ENCODE results near the gene PAPOLA. TPM values are rescaled to one million over a fixed set of nuclear protein-coding genes. Genes with fewer than 3 reads are reported as not detected.
A peak's percentile ranks its signal among the peaks of the same experiment; 100 is the strongest.

PAPOLA gene
- polyA plus RNA-seq, 4 donors: 58.1 to 182 (median 74.1) TPM

GRCh38 chr14:96594961-96595360 is 92.8 kb downstream of the PAPOLA start:
- DNase-seq: peak in 1 of 2 donors; percentile 27

GRCh38 chr14:96597680-96598079 is 95.5 kb downstream of the PAPOLA start:
- Histone ChIP-seq H3K36me3 (ENCODE audit: control insufficient read depth in 3 of 3, insufficient read depth in 2 of 3, low read depth in 1 of 3, low read length in 3 of 3) (no peaks in the 10 kb centered on the region), H3K27me3 (ENCODE audit: control insufficient read depth in 3 of 3, insufficient read depth in 3 of 3, low read length in 3 of 3) (peaks cover 0 to 10% (median 7%) of the 10 kb centered on the region in 3 donors), H3K4me3 (ENCODE audit: low read depth in 1 of 3, low read length in 3 of 3) (no peak overlapping the region), H3K27ac (ENCODE audit: low read depth in 1 of 3, low read length in 2 of 3) (no peak overlapping the region), H3K4me1 (ENCODE audit: control insufficient read depth in 3 of 3, insufficient read depth in 2 of 3, low read depth in 1 of 3, low read length in 2 of 3) (peaks cover 0 to 16% (median 3%) of the 10 kb centered on the region in 3 donors), H3K9me3 (ENCODE audit: control insufficient read depth in 2 of 2, insufficient read depth in 1 of 2, low read depth in 1 of 2, low read length in 1 of 2) (no peaks in the 10 kb centered on the region)
- FAIRE-seq (no peak), DNase-seq (no peak)
- 88 to 97% (median 93%) methylated on average over 5 of the region's 5 CpGs for WGBS, 3 donors

More at GRCh38 chr14:96594961-96595360, 92.8 kb downstream of the PAPOLA start:
- 20 to 53% (median 49%) methylated on average over 6 of the region's 6 CpGs for WGBS, 3 donors
- H3K9me3 ChIP-seq (ENCODE audit: control insufficient read depth in 2 of 2, insufficient read depth in 1 of 2, low read depth in 1 of 2, low read length in 1 of 2): no peaks in the 10 kb centered on the region
- no peak for FAIRE-seq
- no peak overlapping the region for H3K4me3 ChIP-seq (ENCODE audit: low read depth in 1 of 3, low read length in 3 of 3)
- H3K27ac ChIP-seq (ENCODE audit: low read depth in 1 of 3, low read length in 2 of 3): no peak overlapping the region
- H3K27me3 ChIP-seq (ENCODE audit: control insufficient read depth in 3 of 3, insufficient read depth in 3 of 3, low read length in 3 of 3): peaks cover 0 to 11% (median 8%) of the 10 kb centered on the region in 3 donors
- H3K4me1 ChIP-seq (ENCODE audit: control insufficient read depth in 3 of 3, insufficient read depth in 2 of 3, low read depth in 1 of 3, low read length in 2 of 3): peaks cover 0 to 18% (median 4%) of the 10 kb centered on the region in 3 donors
- no peaks in the 10 kb centered on the region for H3K36me3 ChIP-seq (ENCODE audit: control insufficient read depth in 3 of 3, insufficient read depth in 2 of 3, low read depth in 1 of 3, low read length in 3 of 3)

GRCh38 chr14:96598332-96598928 is 96.2 kb downstream of the PAPOLA start:
- H3K27me3 ChIP-seq (ENCODE audit: control insufficient read depth in 3 of 3, insufficient read depth in 3 of 3, low read length in 3 of 3): peaks cover 0 to 3% (median 3%) of the 10 kb centered on the region in 3 donors
- H3K4me1 ChIP-seq (ENCODE audit: control insufficient read depth in 3 of 3, insufficient read depth in 2 of 3, low read depth in 1 of 3, low read length in 2 of 3): peaks cover 0 to 11% (median 0%) of the 10 kb centered on the region in 3 donors
- FAIRE-seq: no peak
- H3K36me3 ChIP-seq (ENCODE audit: control insufficient read depth in 3 of 3, insufficient read depth in 2 of 3, low read depth in 1 of 3, low read length in 3 of 3): no peaks in the 10 kb centered on the region
- H3K27ac ChIP-seq (ENCODE audit: low read depth in 1 of 3, low read length in 2 of 3): no peak overlapping the region
- H3K9me3 ChIP-seq (ENCODE audit: control insufficient read depth in 2 of 2, insufficient read depth in 1 of 2, low read depth in 1 of 2, low read length in 1 of 2): no peaks in the 10 kb centered on the region
- WGBS, 3 donors: 15 to 40% (median 25%) methylated on average over 13 to 14 of the region's 14 CpGs
- H3K4me3 ChIP-seq (ENCODE audit: low read depth in 1 of 3, low read length in 3 of 3): no peak overlapping the region
- peak; percentile 66 to 69 for DNase-seq

GRCh38 chr14:96599076-96599475 is 96.9 kb downstream of the PAPOLA start:
- DNase-seq (no peak), FAIRE-seq (no peak)
- Histone ChIP-seq H3K36me3 (ENCODE audit: control insufficient read depth in 3 of 3, insufficient read depth in 2 of 3, low read depth in 1 of 3, low read length in 3 of 3) (no peaks in the 10 kb centered on the region), H3K27me3 (ENCODE audit: control insufficient read depth in 3 of 3, insufficient read depth in 3 of 3, low read length in 3 of 3) (no peaks in the 10 kb centered on the region), H3K27ac (ENCODE audit: low read depth in 1 of 3, low read length in 2 of 3) (no peak overlapping the region), H3K9me3 (ENCODE audit: control insufficient read depth in 2 of 2, insufficient read depth in 1 of 2, low read depth in 1 of 2, low read length in 1 of 2) (no peaks in the 10 kb centered on the region), H3K4me1 (ENCODE audit: control insufficient read depth in 3 of 3, insufficient read depth in 2 of 3, low read depth in 1 of 3, low read length in 2 of 3) (peaks cover 0 to 11% (median 0%) of the 10 kb centered on the region in 3 donors), H3K4me3 (ENCODE audit: low read depth in 1 of 3, low read length in 3 of 3) (no peak overlapping the region)
- WGBS, 3 donors: 33 to 73% (median 50%) methylated on average over 10 of the region's 10 CpGs

DNA sequence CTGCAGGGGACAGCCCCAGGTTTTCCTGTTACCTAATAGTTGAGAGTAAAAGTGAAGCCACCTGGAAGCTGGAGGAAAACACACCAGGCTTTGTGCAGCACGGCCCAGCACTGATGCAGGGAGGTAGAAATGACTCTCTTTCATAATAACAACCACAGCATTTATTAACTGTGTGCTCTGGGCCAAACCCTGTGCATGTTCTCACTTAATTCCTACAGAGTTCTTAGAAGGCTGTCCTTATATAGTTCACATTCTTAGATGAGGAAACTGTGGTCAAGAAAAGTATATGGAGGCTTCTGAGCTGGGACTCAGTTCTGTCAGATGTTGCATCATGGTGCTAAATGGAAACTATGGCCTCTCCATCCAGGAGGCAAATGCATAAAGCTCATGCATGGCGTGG is 100.0 kb downstream of the PAPOLA start:
- no peaks in the 10 kb centered on the region for H3K9me3 ChIP-seq (ENCODE audit: control insufficient read depth in 2 of 2, insufficient read depth in 1 of 2, low read depth in 1 of 2, low read length in 1 of 2)
- no peak overlapping the region for H3K4me3 ChIP-seq (ENCODE audit: low read depth in 1 of 3, low read length in 3 of 3)
- no peak for FAIRE-seq
- no peak for DNase-seq
- H3K4me1 ChIP-seq (ENCODE audit: control insufficient read depth in 3 of 3, insufficient read depth in 2 of 3, low read depth in 1 of 3, low read length in 2 of 3): peaks cover 0 to 11% (median 0%) of the 10 kb centered on the region in 3 donors
- 78 to 89% (median 88%) methylated on average over 2 of the region's 2 CpGs for WGBS, 3 donors
- no peaks in the 10 kb centered on the region for H3K36me3 ChIP-seq (ENCODE audit: control insufficient read depth in 3 of 3, insufficient read depth in 2 of 3, low read depth in 1 of 3, low read length in 3 of 3)
- H3K27me3 ChIP-seq (ENCODE audit: control insufficient read depth in 3 of 3, insufficient read depth in 3 of 3, low read length in 3 of 3): no peaks in the 10 kb centered on the region
- no peak overlapping the region for H3K27ac ChIP-seq (ENCODE audit: low read depth in 1 of 3, low read length in 2 of 3)

DNA sequence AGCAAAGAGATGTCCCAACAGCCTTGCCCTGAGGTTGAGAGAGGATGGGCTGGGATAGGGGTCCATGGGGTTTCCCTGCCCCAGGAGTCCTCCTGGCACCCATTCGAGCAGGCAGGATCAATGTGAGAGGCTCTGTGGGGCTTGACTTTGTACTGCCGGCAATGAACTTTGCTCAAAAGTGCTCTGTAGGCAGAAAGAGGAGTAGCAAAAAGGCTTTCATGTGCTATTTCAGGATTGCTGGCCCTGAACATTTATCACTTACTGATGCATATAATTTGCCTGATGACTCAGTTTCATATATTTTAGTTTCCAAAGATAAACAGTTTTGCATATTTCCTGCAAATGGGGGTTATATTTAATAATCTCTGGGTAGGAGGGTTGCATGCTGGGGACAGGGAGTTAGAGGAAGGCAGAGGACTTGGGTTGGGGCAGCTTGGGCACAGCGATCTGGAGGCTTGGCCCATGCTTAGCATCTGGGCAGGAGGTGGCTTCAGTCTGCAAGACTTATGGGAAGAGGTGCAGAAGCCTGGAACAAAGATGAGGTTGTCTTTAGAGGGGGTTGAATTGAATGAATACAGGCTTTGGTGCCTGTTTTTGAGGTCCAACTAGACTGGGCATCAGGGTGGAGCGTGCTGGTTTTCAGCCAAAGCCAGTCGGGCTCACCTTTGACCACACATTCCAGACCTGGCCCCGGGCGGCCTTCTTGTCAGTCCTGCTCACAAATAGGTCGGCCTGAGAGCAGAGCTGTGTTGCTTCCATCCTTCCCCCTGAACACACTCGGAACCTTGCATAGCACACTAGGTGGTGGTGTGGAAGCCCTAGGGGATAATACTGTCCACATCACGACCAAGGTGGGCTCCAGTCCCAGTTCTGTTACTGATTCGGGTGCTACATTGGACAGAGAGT is 101.4 kb downstream of the PAPOLA start:
- H3K9me3 ChIP-seq (ENCODE audit: control insufficient read depth in 2 of 2, insufficient read depth in 1 of 2, low read depth in 1 of 2, low read length in 1 of 2): no peaks in the 10 kb centered on the region
- H3K27ac ChIP-seq (ENCODE audit: low read depth in 1 of 3, low read length in 2 of 3): no peak overlapping the region
- 56 to 68% (median 60%) methylated on average over 11 of the region's 11 CpGs for WGBS, 3 donors
- H3K36me3 ChIP-seq (ENCODE audit: control insufficient read depth in 3 of 3, insufficient read depth in 2 of 3, low read depth in 1 of 3, low read length in 3 of 3): no peaks in the 10 kb centered on the region
- H3K27me3 ChIP-seq (ENCODE audit: control insufficient read depth in 3 of 3, insufficient read depth in 3 of 3, low read length in 3 of 3): no peaks in the 10 kb centered on the region
- FAIRE-seq: no peak
- H3K4me3 ChIP-seq (ENCODE audit: low read depth in 1 of 3, low read length in 3 of 3): no peak overlapping the region
- peaks cover 0 to 7% (median 0%) of the 10 kb centered on the region in 3 donors for H3K4me1 ChIP-seq (ENCODE audit: control insufficient read depth in 3 of 3, insufficient read depth in 2 of 3, low read depth in 1 of 3, low read length in 2 of 3)
- DNase-seq: no peak

DNA sequence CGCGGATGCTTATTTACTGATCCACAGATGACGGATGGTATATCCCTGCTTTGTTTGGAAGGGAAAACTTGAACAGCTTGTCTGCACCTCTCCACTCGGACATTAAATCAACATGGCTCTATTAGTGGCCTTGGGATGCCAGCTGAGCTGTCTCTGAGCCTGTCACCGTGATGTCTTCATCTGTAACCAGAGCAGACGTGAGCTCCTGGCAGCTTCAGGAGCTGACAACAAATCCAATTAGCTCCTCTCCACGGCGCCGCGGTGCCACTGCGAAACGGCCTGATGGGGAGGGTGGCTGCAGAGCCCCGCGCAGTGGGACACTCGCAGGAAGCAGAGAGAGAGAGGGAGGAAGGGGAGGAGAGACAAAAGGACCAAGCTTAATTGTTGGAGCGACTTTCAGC is 112.3 kb downstream of the PAPOLA start:
- DNase-seq (no peak), FAIRE-seq (no peak)
- WGBS, 3 donors: 55 to 71% (median 67%) methylated on average over 16 of the region's 16 CpGs

GRCh38 chr14:96616161-96616721 is 114.1 kb downstream of the PAPOLA start:
- Histone ChIP-seq H3K9me3 (ENCODE audit: control insufficient read depth in 2 of 2, insufficient read depth in 1 of 2, low read depth in 1 of 2, low read length in 1 of 2) (no peaks in the 10 kb centered on the region), H3K36me3 (ENCODE audit: control insufficient read depth in 3 of 3, insufficient read depth in 2 of 3, low read depth in 1 of 3, low read length in 3 of 3) (no peaks in the 10 kb centered on the region), H3K27me3 (ENCODE audit: control insufficient read depth in 3 of 3, insufficient read depth in 3 of 3, low read length in 3 of 3) (peaks cover 0 to 2% (median 0%) of the 10 kb centered on the region in 3 donors), H3K27ac (ENCODE audit: low read depth in 1 of 3, low read length in 2 of 3) (no peak overlapping the region), H3K4me1 (ENCODE audit: control insufficient read depth in 3 of 3, insufficient read depth in 2 of 3, low read depth in 1 of 3, low read length in 2 of 3) (no peaks in the 10 kb centered on the region), H3K4me3 (ENCODE audit: low read depth in 1 of 3, low read length in 3 of 3) (no peak overlapping the region)
- FAIRE-seq: no peak
- whole genome bisulfite sequencing, 3 donors: 42 to 70% (median 53%) methylated on average over 14 of the region's 14 CpGs
- peak; percentile 20 to 44 for DNase-seq

More for the DNA sequence above, 112.3 kb downstream of the PAPOLA start:
- H3K36me3 ChIP-seq (ENCODE audit: control insufficient read depth in 3 of 3, insufficient read depth in 2 of 3, low read depth in 1 of 3, low read length in 3 of 3): no peaks in the 10 kb centered on the region
- H3K27ac ChIP-seq (ENCODE audit: low read depth in 1 of 3, low read length in 2 of 3): no peak overlapping the region
- H3K9me3 ChIP-seq (ENCODE audit: control insufficient read depth in 2 of 2, insufficient read depth in 1 of 2, low read depth in 1 of 2, low read length in 1 of 2): no peaks in the 10 kb centered on the region
- H3K27me3 ChIP-seq (ENCODE audit: control insufficient read depth in 3 of 3, insufficient read depth in 3 of 3, low read length in 3 of 3): peaks cover 0 to 2% (median 0%) of the 10 kb centered on the region in 3 donors
- no peaks in the 10 kb centered on the region for H3K4me1 ChIP-seq (ENCODE audit: control insufficient read depth in 3 of 3, insufficient read depth in 2 of 3, low read depth in 1 of 3, low read length in 2 of 3)
- H3K4me3 ChIP-seq (ENCODE audit: low read depth in 1 of 3, low read length in 3 of 3): no peak overlapping the region

Data from small intestine (tissue), 7 donors.